HG03571 (cell line): Measurements from ENCODE around the gene MRPS14.
A peak's percentile ranks its signal among the peaks of the same experiment; 100 is the strongest.
"Not testable (repeated sequence)": the region's sequence is repeated elsewhere in the genome, so short reads cannot be mapped to it uniquely, and the experiment has no call there.

Experiments used
- ATAC-seq: cut with Tn5 transposase; IDR thresholded peaks from one replicate; pipeline ENCODE4 v1.9.1; 2021; ENCODE audit not compliant: unreplicated experiment

MRPS14 gene

DNA sequence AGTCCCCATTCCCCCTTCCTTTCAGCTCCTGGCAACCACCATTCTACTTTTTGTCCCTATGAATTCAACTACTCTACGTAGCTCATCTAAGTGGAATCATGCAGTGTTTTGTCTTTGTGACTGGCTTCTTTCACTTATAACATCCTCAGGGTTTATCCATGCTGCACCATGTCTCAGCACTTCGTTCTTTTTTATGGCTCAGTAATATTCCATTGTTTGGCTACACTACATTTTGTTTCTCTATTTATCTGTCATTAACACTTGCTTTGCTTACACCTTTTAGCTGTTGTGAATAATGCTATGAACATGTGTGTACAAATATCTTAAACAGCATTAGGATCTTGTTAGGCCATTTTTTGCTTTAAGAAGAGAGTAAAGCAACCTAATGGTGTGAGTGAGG lies 1.5 kb upstream of the MRPS14 start:
- no peak for ATAC-seq

GRCh38 chr1:175023922-175024242 lies 657 bp upstream of the MRPS14 start:
- ATAC-seq = not testable (repeated sequence)

DNA sequence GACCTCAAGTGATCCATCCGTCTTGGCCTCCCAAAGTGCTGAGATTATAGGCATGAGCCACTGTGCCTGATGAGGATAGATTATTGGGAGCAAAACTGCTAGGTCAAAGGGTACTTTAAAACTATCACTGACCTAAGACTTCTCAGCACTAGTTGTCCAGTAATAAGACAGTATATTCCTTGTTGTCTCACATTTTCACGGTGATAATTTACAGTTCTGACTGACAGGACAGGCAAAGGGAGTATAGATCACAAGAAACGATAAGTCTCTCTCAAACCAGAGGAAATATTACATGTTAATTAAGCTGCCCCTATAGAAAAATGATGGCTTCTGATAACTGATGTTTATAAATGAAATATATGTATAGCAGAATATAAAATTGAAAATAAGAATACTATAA lies 3.7 kb downstream of the MRPS14 start:
- no peak for ATAC-seq

GRCh38 chr1:175015243-175015642 lies 8.0 kb downstream of the MRPS14 start:
- ATAC-seq = no peak

DNA sequence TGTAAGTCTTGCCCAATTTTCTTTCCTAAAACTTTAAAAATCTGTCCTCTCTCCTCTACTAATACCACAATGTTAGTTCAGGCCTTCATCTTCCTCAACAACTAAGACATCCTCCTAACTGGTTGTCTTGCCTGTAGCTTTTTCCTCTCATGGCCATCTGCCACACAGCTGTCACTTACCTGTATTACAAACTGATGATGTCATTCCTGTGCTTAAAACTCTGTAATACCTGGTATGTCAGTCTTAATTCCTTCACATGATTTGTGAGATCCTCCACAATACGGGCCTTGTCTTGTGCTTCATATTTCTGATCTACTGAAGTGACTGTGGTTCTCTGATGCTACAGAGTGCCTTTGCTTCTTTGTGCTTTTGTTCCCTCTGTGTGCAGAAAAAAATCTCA lies 9.8 kb downstream of the MRPS14 start:
- no peak for ATAC-seq

- no peak for ATAC-seq
These were observed 13.7 kb downstream of the MRPS14 start for GRCh38 chr1:175009532-175009931.

GRCh38 chr1:175005085-175005783 lies 18.0 kb downstream of the MRPS14 start:
- no peak for ATAC-seq

GRCh38 chr1:175003521-175003920 lies 19.7 kb downstream of the MRPS14 start:
- no peak for ATAC-seq

DNA sequence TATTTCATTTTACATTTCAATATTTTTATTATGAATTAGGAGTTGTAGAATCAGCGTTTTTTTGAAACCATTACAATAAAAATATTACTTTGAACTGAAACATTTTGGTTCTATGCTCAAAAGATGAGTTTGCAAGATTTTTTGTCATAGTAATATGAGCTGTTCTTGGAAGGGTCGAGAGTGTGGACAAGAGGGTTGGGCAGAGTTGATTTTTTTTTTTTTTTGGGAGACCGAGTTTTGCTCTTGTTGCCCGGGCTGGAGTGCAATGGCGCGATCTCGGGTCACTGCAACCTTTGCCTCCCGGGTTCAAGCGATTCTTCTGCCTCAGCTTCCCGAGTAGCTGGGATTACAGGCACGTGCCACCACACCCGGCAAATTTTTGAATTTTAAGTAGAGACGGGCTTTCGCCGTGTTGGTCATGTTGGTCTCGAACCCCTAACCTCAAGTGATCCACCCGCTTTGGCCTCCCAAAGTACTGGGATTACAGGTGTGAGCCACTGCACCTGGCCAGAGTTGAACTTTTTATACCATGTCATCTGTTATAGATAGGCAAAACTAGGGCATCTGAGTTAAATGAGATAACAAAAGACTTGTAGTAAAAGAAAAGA lies 20.2 kb downstream of the MRPS14 start:
- ATAC-seq = no peak

- no peak for ATAC-seq
These were observed 22.5 kb downstream of the MRPS14 start for GRCh38 chr1:175000697-175001187.

GRCh38 chr1:174999936-175000696 lies 23.1 kb downstream of the MRPS14 start, which contains the start of gene CACYBP:
Gene CACYBP, plus strand, starts transcription at chr1:174999947. Its CDS starts 234 bp downstream, at chr1:175000181.
- peak; percentile 3 for ATAC-seq

- ATAC-seq = peak; percentile 75
These were observed 23.8 kb downstream of the MRPS14 start for GRCh38 chr1:174999216-174999935.

- peak; percentile 15 for ATAC-seq
These were observed 24.5 kb downstream of the MRPS14 start for GRCh38 chr1:174998569-174999215.

- ATAC-seq = no peak
These were observed 26.2 kb downstream of the MRPS14 start for GRCh38 chr1:174997041-174997440.

DNA sequence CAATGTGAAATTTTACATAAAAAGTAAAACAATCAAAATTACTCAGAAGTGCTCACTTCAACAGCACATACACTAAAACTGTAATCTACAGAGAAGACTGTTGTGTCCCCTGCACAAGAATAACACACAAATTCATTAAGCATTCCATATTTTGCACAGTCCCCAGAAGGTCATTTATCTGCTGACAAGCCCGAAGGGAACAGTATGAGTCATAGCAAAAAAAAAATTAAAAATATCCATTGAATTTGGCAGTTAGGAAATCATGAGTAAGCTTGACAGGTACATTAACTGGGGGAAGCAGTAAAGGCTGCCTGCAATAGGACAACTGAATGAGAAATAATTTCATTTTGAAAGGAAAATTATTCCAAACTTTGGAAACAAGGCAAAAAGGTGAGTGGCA lies 26.7 kb downstream of the MRPS14 start:
- ATAC-seq = no peak

DNA sequence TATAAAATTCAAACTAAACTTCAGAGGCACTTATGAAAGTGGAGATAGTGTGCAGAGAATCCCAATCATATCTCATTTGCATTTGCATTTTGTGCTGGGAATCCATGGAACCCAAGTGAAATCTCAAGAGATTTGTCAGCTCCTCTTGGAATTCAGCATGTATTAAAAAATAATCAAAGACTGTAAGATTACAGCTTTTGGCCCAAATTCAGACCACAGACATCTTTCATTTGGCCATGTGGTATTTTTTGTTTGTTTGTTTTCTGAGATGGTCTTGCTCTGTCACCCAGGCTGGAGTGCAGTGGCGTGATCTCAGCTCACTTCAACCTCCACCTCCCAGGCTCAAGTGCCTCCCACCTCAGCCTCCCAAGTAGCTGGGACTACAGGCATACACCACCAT lies 27.3 kb downstream of the MRPS14 start:
- no peak for ATAC-seq

DNA sequence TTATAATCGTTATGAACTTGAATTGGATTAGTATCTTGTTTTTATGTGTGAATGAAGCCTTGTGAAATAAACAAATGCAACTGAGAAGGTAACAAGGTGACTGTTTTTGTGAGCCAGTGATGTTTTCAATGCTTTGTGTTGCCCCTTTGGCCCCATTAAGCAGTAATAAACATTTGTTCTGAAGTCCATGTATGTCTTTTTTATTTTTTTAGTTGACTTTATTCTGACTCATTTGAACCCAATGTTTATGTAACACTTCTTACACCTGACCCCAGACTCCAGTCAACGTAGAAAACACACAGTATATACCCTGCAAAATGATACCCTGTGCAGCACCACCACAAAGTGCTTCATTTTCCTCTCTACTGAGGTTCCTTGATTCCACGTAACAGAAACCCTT lies 28.1 kb downstream of the MRPS14 start:
- ATAC-seq = no peak

- no peak for ATAC-seq
These were observed 31.8 kb downstream of the MRPS14 start for GRCh38 chr1:174991473-174991872.

DNA sequence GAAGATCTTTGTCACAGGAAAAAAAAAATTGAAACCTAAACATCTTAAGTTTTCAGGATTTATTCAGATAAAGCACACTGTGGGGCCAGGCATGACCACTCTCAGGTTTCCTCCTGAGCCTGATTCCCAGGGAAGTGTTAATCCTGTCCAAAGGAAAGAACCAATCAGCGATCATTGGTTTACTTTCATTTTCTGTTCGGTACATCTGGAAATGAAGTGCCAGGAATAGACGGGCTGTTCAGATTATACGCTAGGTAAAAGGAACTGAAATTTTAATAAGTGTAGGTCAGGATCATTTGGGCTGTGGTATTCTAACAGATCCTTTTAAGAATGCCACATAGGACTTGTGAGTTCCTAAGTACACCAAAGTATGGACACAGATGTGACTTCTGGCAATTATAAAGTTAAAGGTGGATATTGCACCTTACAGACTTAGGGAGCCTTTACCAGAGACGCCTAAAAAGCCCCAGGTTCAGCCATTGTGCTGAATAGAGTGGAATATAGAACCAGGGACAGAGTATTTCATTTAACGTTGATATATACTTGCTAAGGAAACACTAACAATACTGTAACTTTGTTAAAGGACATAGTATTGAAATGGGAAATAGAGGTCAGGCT lies 32.7 kb downstream of the MRPS14 start:
- ATAC-seq = no peak

DNA sequence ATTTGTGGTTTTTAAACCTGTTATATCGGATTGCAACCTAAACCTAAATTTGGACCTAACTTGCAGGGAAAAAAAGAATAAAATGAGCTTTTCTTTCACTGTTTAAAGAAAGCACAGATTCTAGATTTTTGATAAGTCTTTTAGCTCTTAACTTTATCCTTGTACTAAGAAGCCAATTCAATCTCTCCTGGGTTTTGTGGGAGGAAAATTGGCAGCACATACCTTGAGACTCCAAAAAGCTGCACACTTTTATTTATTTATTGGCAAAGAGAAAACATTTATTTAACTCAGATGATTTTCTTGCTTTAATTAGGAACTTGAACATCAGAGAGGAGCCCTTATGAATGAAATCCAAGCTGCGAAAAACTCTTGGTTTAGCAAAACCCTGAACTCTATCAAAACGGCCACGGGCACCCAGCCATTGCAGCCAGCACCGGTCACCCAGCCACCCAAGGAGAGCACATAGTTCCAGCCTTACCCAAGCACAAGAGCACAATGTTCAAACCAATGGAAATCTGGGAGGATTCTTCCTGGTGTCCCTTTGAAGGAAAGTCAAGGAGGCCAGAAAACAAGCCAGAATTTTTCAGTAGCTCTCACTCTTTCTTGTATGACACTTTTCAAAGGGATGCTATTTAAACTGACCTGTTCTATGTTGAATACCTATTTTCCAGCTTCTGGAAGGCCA lies 33.5 kb downstream of the MRPS14 start:
- no peak for ATAC-seq
